ENCODE measurements around the gene FSD1L. TPM values are rescaled to one million over a fixed set of nuclear protein-coding genes. Genes with fewer than 3 reads are reported as not detected.

FSD1L gene
- total and polyA plus RNA-seq, 2 experiments from 2014 or later, result 5.2 to 7.1 TPM

DNA sequence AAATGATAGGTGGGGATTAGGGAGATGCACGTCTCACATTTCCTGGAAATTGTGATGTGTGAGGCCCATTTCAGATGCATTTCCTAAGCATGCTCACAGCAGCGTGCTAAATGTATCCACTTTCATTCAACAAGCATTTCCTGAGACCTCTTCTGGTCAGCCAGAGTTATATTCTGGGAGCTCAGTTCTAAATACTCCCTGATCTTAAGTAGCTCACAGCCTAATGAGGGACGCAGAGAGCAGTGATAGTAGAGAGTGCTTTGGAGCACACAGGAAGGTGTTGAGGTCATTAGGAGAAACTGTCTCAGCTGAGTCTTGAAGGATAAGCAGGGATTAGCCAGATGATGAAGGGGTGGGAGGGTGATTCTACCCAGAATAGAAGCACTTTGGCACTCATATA lies 46.2 kb upstream of the FSD1L start:
- Histone ChIP-seq H3K9me2 (ENCODE audit: insufficient read depth) (no peaks in the 10 kb centered on the region), H3K27ac (ENCODE audit: low read depth) (peak overlapping the region; percentile 67), H3K27me3 (ENCODE audit: insufficient read depth) (no peaks in the 10 kb centered on the region), H3K36me3 (ENCODE audit: insufficient read depth) (no peaks in the 10 kb centered on the region), H3K79me2 (replicated peaks; ENCODE audit: insufficient read depth) (no peaks in the 10 kb centered on the region), H2AFZ (no peak overlapping the region), H3K4me2 (peak overlapping the region; percentile 7; the same call in 1 of the 2 replicates), H3F3A (replicated peaks; ENCODE audit: low read depth) (peaks cover 8% of the 10 kb centered on the region; the same call in 1 of the 2 replicates), H3K4me1 (ENCODE audit: insufficient read depth) (peaks cover 63% of the 10 kb centered on the region), H3K4me3 (no peak overlapping the region), H4K20me1 (replicated peaks; ENCODE audit: insufficient read depth) (no peaks in the 10 kb centered on the region)
- DNase-seq (ENCODE audit: low spot score) (peak; percentile 23), ATAC-seq (peak; percentile 15; the same call in 2 of the 3 replicates)
- Mint-ChIP-seq H3K36me3 (ENCODE audit: low read depth) (peaks cover 3% of the 10 kb centered on the region; the same call in 2 of the 3 replicates), H3K4me3 (no peak overlapping the region), H3K27ac (no peak overlapping the region; the same call in 1 of the 2 replicates), H3K9me3 (peaks cover under 1% of the 10 kb centered on the region; the same call in 1 of the 3 replicates), H3K4me1 (peaks cover 59% of the 10 kb centered on the region), H3K27me3 (ENCODE audit: insufficient read depth, low read depth, poor library complexity) (peaks cover 2% of the 10 kb centered on the region)
- TF ChIP-seq, protein P1, sequence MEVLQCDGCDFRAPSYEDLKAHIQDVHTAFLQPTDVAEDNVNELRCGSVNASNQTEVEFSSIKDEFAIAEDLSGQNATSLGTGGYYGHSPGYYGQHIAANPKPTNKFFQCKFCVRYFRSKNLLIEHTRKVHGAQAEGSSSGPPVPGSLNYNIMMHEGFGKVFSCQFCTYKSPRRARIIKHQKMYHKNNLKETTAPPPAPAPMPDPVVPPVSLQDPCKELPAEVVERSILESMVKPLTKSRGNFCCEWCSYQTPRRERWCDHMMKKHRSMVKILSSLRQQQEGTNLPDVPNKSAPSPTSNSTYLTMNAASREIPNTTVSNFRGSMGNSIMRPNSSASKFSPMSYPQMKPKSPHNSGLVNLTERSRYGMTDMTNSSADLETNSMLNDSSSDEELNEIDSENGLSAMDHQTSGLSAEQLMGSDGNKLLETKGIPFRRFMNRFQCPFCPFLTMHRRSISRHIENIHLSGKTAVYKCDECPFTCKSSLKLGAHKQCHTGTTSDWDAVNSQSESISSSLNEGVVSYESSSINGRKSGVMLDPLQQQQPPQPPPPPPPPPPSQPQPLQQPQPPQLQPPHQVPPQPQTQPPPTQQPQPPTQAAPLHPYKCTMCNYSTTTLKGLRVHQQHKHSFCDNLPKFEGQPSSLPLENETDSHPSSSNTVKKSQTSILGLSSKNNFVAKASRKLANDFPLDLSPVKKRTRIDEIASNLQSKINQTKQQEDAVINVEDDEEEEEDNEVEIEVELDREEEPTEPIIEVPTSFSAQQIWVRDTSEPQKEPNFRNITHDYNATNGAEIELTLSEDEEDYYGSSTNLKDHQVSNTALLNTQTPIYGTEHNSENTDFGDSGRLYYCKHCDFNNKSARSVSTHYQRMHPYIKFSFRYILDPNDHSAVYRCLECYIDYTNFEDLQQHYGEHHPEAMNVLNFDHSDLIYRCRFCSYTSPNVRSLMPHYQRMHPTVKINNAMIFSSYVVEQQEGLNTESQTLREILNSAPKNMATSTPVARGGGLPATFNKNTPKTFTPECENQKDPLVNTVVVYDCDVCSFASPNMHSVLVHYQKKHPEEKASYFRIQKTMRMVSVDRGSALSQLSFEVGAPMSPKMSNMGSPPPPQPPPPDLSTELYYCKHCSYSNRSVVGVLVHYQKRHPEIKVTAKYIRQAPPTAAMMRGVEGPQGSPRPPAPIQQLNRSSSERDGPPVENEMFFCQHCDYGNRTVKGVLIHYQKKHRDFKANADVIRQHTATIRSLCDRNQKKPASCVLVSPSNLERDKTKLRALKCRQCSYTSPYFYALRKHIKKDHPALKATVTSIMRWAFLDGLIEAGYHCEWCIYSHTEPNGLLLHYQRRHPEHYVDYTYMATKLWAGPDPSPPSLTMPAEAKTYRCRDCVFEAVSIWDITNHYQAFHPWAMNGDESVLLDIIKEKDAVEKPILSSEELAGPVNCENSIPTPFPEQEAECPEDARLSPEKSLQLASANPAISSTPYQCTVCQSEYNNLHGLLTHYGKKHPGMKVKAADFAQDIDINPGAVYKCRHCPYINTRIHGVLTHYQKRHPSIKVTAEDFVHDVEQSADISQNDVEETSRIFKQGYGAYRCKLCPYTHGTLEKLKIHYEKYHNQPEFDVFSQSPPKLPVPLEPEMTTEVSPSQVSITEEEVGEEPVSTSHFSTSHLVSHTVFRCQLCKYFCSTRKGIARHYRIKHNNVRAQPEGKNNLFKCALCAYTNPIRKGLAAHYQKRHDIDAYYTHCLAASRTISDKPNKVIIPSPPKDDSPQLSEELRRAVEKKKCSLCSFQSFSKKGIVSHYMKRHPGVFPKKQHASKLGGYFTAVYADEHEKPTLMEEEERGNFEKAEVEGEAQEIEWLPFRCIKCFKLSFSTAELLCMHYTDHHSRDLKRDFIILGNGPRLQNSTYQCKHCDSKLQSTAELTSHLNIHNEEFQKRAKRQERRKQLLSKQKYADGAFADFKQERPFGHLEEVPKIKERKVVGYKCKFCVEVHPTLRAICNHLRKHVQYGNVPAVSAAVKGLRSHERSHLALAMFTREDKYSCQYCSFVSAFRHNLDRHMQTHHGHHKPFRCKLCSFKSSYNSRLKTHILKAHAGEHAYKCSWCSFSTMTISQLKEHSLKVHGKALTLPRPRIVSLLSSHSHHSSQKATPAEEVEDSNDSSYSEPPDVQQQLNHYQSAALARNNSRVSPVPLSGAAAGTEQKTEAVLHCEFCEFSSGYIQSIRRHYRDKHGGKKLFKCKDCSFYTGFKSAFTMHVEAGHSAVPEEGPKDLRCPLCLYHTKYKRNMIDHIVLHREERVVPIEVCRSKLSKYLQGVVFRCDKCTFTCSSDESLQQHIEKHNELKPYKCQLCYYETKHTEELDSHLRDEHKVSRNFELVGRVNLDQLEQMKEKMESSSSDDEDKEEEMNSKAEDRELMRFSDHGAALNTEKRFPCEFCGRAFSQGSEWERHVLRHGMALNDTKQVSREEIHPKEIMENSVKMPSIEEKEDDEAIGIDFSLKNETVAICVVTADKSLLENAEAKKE (CRISPR knock-in tag; IDR thresholded peaks at IDR 0.05), result no peak
- TF ChIP-seq CREB1 (CRISPR knock-in tag; IDR thresholded peaks at IDR 0.05; ENCODE audit: low read depth) (no peak), ZNF114 (CRISPR knock-in tag; IDR thresholded peaks at IDR 0.05) (no peak), NANOG (IDR thresholded peaks at IDR 0.05; ENCODE audit: borderline replicate concordance) (no peak)
- TF ChIP-seq, protein P2, sequence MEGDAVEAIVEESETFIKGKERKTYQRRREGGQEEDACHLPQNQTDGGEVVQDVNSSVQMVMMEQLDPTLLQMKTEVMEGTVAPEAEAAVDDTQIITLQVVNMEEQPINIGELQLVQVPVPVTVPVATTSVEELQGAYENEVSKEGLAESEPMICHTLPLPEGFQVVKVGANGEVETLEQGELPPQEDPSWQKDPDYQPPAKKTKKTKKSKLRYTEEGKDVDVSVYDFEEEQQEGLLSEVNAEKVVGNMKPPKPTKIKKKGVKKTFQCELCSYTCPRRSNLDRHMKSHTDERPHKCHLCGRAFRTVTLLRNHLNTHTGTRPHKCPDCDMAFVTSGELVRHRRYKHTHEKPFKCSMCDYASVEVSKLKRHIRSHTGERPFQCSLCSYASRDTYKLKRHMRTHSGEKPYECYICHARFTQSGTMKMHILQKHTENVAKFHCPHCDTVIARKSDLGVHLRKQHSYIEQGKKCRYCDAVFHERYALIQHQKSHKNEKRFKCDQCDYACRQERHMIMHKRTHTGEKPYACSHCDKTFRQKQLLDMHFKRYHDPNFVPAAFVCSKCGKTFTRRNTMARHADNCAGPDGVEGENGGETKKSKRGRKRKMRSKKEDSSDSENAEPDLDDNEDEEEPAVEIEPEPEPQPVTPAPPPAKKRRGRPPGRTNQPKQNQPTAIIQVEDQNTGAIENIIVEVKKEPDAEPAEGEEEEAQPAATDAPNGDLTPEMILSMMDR (conservative IDR thresholded peaks at IDR 0.05; ENCODE audit: low read depth in 2 of 2), result peak in 1 of 2 experiments; percentile 26; a peak in 2 of 4 replicates
- TF ChIP-seq, protein P3, sequence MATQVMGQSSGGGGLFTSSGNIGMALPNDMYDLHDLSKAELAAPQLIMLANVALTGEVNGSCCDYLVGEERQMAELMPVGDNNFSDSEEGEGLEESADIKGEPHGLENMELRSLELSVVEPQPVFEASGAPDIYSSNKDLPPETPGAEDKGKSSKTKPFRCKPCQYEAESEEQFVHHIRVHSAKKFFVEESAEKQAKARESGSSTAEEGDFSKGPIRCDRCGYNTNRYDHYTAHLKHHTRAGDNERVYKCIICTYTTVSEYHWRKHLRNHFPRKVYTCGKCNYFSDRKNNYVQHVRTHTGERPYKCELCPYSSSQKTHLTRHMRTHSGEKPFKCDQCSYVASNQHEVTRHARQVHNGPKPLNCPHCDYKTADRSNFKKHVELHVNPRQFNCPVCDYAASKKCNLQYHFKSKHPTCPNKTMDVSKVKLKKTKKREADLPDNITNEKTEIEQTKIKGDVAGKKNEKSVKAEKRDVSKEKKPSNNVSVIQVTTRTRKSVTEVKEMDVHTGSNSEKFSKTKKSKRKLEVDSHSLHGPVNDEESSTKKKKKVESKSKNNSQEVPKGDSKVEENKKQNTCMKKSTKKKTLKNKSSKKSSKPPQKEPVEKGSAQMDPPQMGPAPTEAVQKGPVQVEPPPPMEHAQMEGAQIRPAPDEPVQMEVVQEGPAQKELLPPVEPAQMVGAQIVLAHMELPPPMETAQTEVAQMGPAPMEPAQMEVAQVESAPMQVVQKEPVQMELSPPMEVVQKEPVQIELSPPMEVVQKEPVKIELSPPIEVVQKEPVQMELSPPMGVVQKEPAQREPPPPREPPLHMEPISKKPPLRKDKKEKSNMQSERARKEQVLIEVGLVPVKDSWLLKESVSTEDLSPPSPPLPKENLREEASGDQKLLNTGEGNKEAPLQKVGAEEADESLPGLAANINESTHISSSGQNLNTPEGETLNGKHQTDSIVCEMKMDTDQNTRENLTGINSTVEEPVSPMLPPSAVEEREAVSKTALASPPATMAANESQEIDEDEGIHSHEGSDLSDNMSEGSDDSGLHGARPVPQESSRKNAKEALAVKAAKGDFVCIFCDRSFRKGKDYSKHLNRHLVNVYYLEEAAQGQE (IDR thresholded peaks at IDR 0.05; ENCODE audit: unreplicated experiment), result no peak
